ENCODE results near the gene CDRT4. TPM values are rescaled to one million over a fixed set of nuclear protein-coding genes. Genes with fewer than 3 reads are reported as not detected.

CDRT4 gene
- polyA plus RNA-seq, 2 of the 4 experiments (the other 2 are of a cell fraction) = 0.58 to 5.4 TPM

DNA sequence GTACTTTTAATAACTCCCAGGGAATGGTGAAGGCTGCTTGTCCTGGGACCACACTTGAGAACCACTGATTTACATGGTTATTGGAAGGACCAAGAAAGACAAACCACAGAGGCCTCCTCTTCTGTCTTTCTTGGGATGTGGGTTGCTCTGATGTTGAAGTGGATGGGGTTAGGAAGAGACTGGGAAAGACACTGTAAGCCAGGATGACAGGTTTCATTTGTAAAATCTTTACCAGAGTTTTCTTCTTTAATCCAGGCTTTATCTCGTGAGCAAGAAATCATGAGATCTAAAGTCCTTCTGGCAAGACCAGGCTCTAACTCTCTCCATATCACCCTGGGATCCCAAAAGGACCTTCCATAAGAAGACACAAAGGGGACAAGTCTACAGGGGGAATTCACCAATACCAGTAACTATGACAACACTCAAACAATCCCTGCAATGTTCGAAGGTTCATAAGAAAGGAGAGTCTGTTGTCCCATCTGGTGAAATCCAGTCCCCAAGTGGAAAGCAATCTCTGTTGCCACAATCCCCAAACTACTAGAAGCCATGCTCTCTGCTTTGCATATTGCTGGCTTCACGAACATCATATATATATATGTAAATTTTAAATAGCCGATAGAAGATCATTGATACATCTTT, 44.8 kb upstream of the CDRT4 start:
- no peak for FAIRE-seq
- WGBS (ENCODE audit: missing lambda C conversion rate) = 96% methylated on average over 4 of the region's 4 CpGs

GRCh38 chr17:15511142-15511541, 43.7 kb upstream of the CDRT4 start:
- POLR2A ChIA-PET = no interaction called here
- no peak overlapping the region for H3K4me3 ChIP-seq
- H3K9me3 ChIP-seq = no peaks in the 10 kb centered on the region
- H3K4me1 ChIP-seq = peaks cover 11% of the 10 kb centered on the region
- no peak overlapping the region for H3K4me2 ChIP-seq
- no peak for ATAC-seq
- DNase-seq (ENCODE audit: low read depth in 1 of 2, low spot score in 1 of 2) = no peak
- WGBS (ENCODE audit: missing lambda C conversion rate) = 77% methylated on average over 2 of the region's 2 CpGs
- CTCF ChIA-PET = interaction anchor here (1.8 to 2.4 kb wide), 3 partner anchors 9 to 254 kb away, joined by 7 to 9 read pairs (median 7); no protein-coding TSS in a partner anchor
- FAIRE-seq = no peak
- no peak overlapping the region for H3K27ac ChIP-seq
- TF ChIP-seq RFX5 (IDR thresholded peaks at IDR 0.05) (no peak), FOXS1 (CRISPR knock-in tag; IDR thresholded peaks at IDR 0.05) (no peak), FOSB (CRISPR knock-in tag; IDR thresholded peaks at IDR 0.05) (no peak), HEYL (CRISPR knock-in tag; IDR thresholded peaks at IDR 0.05) (no peak), KDM1A (IDR thresholded peaks at IDR 0.05; ENCODE audit: low read depth) (no peak), ZFP36 (IDR thresholded peaks at IDR 0.05; ENCODE audit: borderline replicate concordance, partially characterized antibody) (no peak), ESRRA (IDR thresholded peaks at IDR 0.05; ENCODE audit: borderline replicate concordance, low read length) (no peak), BCL3 (IDR thresholded peaks at IDR 0.05) (no peak), JUNB (IDR thresholded peaks at IDR 0.05) (no peak), RAD21 (conservative IDR thresholded peaks at IDR 0.05 in 1 of 2, IDR thresholded peaks at IDR 0.05 in 1 of 2) (no peak), HDAC2 (IDR thresholded peaks at IDR 0.05) (no peak), NPAS2 (CRISPR knock-in tag; IDR thresholded peaks at IDR 0.05; ENCODE audit: borderline replicate concordance) (no peak), ELK1 (IDR thresholded peaks at IDR 0.05; ENCODE audit: low read depth, low read length) (no peak), MYC (IDR thresholded peaks at IDR 0.05; ENCODE audit: borderline replicate concordance, low read length) (no peak), HOXB13 (CRISPR knock-in tag; IDR thresholded peaks at IDR 0.05; ENCODE audit: low read depth) (no peak)
- TF ChIP-seq, protein P1, sequence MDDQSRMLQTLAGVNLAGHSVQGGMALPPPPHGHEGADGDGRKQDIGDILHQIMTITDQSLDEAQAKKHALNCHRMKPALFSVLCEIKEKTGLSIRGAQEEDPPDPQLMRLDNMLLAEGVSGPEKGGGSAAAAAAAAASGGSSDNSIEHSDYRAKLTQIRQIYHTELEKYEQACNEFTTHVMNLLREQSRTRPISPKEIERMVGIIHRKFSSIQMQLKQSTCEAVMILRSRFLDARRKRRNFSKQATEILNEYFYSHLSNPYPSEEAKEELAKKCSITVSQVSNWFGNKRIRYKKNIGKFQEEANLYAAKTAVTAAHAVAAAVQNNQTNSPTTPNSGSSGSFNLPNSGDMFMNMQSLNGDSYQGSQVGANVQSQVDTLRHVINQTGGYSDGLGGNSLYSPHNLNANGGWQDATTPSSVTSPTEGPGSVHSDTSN (IDR thresholded peaks at IDR 0.05) = no peak

More for the DNA sequence above, 44.8 kb upstream of the CDRT4 start:
- POLR2A ChIA-PET = no interaction called here
- no peak overlapping the region for H3K4me3 ChIP-seq
- no peak for DNase-seq (ENCODE audit: low read depth in 1 of 2, low spot score in 1 of 2)
- ATAC-seq = no peak
- CTCF ChIA-PET = interaction anchor here (1.8 to 3.1 kb wide), 3 partner anchors 9 to 255 kb away, joined by 7 to 31 read pairs (median 9); no protein-coding TSS in a partner anchor
- no peak for TF ChIP-seq RNF2 (IDR thresholded peaks at IDR 0.05; ENCODE audit: borderline replicate concordance, low read depth)
- no peak for TF ChIP-seq BHLHE40 (IDR thresholded peaks at IDR 0.05; ENCODE audit: low read depth, low read length)
- no peak for TF ChIP-seq ELK1 (IDR thresholded peaks at IDR 0.05; ENCODE audit: low read depth, low read length)
- no peak for TF ChIP-seq CHD2 (IDR thresholded peaks at IDR 0.05; ENCODE audit: low read length, partially characterized antibody)
- TF ChIP-seq, protein P2, sequence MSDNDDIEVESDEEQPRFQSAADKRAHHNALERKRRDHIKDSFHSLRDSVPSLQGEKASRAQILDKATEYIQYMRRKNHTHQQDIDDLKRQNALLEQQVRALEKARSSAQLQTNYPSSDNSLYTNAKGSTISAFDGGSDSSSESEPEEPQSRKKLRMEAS (IDR thresholded peaks at IDR 0.05) = no peak
- TF ChIP-seq NPAS2 (CRISPR knock-in tag; IDR thresholded peaks at IDR 0.05; ENCODE audit: borderline replicate concordance) = no peak
- TF ChIP-seq EP300 (IDR thresholded peaks at IDR 0.05) = no peak
- no peak for TF ChIP-seq CHD4 (IDR thresholded peaks at IDR 0.05; ENCODE audit: borderline replicate concordance)
- TF ChIP-seq HOXB13 (CRISPR knock-in tag; IDR thresholded peaks at IDR 0.05; ENCODE audit: low read depth) = no peak
- TF ChIP-seq PHF8 (IDR thresholded peaks at IDR 0.05; ENCODE audit: borderline replicate concordance, low read depth) = no peak
- TF ChIP-seq SMC3 (IDR thresholded peaks at IDR 0.05) = no peak
- TF ChIP-seq HOXB5 (CRISPR knock-in tag; IDR thresholded peaks at IDR 0.05) = no peak
- TF ChIP-seq EHMT2 (IDR thresholded peaks at IDR 0.05; ENCODE audit: low read depth) = no peak
- H3K9me3 ChIP-seq = no peaks in the 10 kb centered on the region
- no peak overlapping the region for H3K27ac ChIP-seq
- H3K4me1 ChIP-seq = peaks cover 11% of the 10 kb centered on the region
- H3K4me2 ChIP-seq = no peak overlapping the region

Data from A549 (cell line).